A549 treated with AZD9567 at 1 μM for 4 hours (cell line): Measurements from ENCODE around the gene CMTM4. TPM values are rescaled to one million over a fixed set of nuclear protein-coding genes. Genes with fewer than 3 reads are reported as not detected.

Experiments used
- total RNA-seq: library from RNA; stranded (reverse); fragments of 200-300 nt; extraction: Qiagen RNA extraction; gene quantifications from 5 replicates; pipeline ENCODE4 v1.2.3, GENCODE V29; 2022; ENCODE audit not compliant: insufficient read depth

Gene CMTM4
- 24.1 to 39.8 TPM (median 37.2 TPM) in 5 replicates for total RNA-seq

GRCh38 chr16:66696669-66697630 is at the start of gene CMTM4:
Gene CMTM4, minus strand, starts transcription at chr16:66696743. Its CDS starts 218 bp downstream, at chr16:66696525.

GRCh38 chr16:66604376-66605176 is 92.0 kb downstream of the CMTM4 start, which contains the start of gene CMTM3:
Gene CMTM3, plus strand, starts transcription at chr16:66604704. Its CDS starts 102 bp downstream, at chr16:66604806.

GRCh38 chr16:66578651-66579531 is 117.7 kb downstream of the CMTM4 start, which contains the start of gene CMTM2:
Gene CMTM2, plus strand, starts transcription at chr16:66579463. Its CDS starts 145 bp downstream, at chr16:66579608.

GRCh38 chr16:66566051-66566901 is 130.3 kb downstream of the CMTM4 start, which contains the start of gene CMTM1:
Gene CMTM1, plus strand, starts transcription at chr16:66566439. Its CDS starts 75 bp downstream, at chr16:66566514.

Other genes starting within 250 kb of the CMTM4 start
- 16.2 to 29.0 TPM (median 16.9 TPM) in 5 replicates for gene TK2, start 146.6 kb downstream of the CMTM4 start, total RNA-seq
- gene CKLF, start 144.2 kb downstream of the CMTM4 start, total RNA-seq = 54.6 to 71.3 TPM (median 64.6 TPM) in 5 replicates
- gene CMTM1, start 130.3 kb downstream of the CMTM4 start, total RNA-seq = 0.83 to 2.5 TPM (median 1.1 TPM) in 5 replicates
- gene CMTM2, start 117.3 kb downstream of the CMTM4 start, total RNA-seq = 0.17 TPM in 1 of 5 replicates, not detected in the others
- 77.5 to 85.9 TPM (median 81.5 TPM) in 5 replicates for gene CMTM3, start 92.0 kb downstream of the CMTM4 start, total RNA-seq
- gene DYNC1LI2, start 54.9 kb upstream of the CMTM4 start, total RNA-seq = 40.6 to 57.0 TPM (median 55.7 TPM) in 5 replicates
- 0.07 to 0.08 TPM in 2 of 5 replicates, not detected in the others for gene TERB1, start 104.8 kb upstream of the CMTM4 start, total RNA-seq
- gene NAE1, start 134.2 kb upstream of the CMTM4 start, total RNA-seq = 63.8 to 71.1 TPM (median 68.0 TPM) in 5 replicates
- not detected in 5 replicates for gene CA7, start 147.7 kb upstream of the CMTM4 start, total RNA-seq
- gene PDP2, start 183.8 kb upstream of the CMTM4 start, total RNA-seq = 3.4 to 7.0 TPM (median 6.1 TPM) in 5 replicates
- 2.0 to 3.6 TPM (median 2.7 TPM) in 5 replicates for gene CDH16, start 222.1 kb upstream of the CMTM4 start, total RNA-seq
- gene RRAD, start 228.8 kb upstream of the CMTM4 start, total RNA-seq = 24.5 to 42.4 TPM (median 33.2 TPM) in 5 replicates
- gene CIAO2B, start 237.7 kb upstream of the CMTM4 start, total RNA-seq = 127 to 188 TPM (median 178 TPM) in 5 replicates
- 26.8 to 32.6 TPM (median 31.1 TPM) in 5 replicates for gene CES2, start 238.8 kb upstream of the CMTM4 start, total RNA-seq